LNCAP (cell line): ENCODE results near the gene BABAM2.

ENCODE experiments used
- TF ChIP-seq, protein P1 (sequence below): fragments of 450-650 bp; IDR thresholded peaks from 2 replicates; pipeline ENCODE4 v1.5.1; 2017; ENCODE audit warnings: mild to moderate bottlenecking

BABAM2 gene

DNA sequence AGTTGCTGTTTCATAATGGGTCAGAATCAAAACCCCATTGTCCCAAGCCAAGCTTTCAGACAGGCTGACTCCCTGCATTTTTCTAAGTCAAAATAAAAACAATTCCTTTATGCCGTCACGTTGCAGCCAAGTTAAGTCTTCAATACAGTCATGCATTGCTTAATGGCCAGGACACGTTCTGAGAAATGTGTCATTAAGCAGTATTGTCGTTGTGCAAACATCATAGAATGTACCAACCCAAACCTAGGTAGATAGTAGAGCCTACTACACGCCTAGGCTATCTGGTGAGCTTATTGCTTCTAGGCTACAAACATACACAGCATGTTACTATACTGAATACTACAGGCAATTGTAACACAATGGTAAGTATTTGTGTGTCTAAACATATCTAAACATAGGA, 341.8 kb downstream of the BABAM2 start:
- TF ChIP-seq, protein P1, sequence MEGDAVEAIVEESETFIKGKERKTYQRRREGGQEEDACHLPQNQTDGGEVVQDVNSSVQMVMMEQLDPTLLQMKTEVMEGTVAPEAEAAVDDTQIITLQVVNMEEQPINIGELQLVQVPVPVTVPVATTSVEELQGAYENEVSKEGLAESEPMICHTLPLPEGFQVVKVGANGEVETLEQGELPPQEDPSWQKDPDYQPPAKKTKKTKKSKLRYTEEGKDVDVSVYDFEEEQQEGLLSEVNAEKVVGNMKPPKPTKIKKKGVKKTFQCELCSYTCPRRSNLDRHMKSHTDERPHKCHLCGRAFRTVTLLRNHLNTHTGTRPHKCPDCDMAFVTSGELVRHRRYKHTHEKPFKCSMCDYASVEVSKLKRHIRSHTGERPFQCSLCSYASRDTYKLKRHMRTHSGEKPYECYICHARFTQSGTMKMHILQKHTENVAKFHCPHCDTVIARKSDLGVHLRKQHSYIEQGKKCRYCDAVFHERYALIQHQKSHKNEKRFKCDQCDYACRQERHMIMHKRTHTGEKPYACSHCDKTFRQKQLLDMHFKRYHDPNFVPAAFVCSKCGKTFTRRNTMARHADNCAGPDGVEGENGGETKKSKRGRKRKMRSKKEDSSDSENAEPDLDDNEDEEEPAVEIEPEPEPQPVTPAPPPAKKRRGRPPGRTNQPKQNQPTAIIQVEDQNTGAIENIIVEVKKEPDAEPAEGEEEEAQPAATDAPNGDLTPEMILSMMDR: no peak

DNA sequence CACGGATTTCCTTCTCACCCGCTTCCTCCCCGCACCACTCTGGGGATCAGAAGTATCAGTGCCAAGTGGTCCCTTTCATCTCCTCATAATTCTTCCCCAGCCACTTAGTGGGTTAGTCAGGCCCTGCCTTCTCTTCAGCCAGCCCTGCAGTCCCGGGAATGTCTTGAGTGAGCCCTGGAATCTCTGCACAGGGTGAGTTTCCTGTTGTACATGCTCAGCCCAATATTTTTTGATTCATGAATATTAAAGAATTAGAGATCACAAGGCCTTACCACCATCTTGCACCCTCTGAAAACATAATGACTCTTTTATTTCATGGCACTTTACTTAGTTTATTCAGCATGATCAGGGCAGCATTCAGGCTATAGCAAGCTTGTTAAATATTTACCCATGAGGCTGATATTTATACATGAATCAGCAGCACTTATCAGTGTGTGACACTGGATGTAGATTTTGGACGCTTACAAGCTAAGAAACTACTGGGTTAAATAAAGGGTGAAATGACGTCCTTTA, 342.7 kb downstream of the BABAM2 start:
- TF ChIP-seq, protein P1: no peak

DNA sequence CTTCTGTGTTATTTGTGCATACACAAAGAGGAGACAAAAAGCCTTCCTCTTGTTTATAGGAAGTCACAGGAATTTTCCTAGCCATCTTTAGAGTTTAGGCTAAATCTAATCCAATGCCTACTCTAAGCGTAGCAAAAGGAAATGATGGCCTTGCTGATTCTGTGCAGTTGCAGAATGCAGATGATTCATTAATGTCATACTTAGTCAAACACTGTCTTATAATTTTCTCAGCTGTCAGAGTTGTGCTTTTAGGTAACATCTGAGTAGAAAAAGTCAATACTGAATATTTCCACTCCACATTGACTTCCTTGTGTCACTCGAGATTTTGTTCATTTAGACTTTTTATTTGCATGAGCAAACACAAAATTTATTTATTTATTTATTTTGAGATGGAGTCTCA, 344.3 kb downstream of the BABAM2 start:
- TF ChIP-seq, protein P1: no peak

DNA sequence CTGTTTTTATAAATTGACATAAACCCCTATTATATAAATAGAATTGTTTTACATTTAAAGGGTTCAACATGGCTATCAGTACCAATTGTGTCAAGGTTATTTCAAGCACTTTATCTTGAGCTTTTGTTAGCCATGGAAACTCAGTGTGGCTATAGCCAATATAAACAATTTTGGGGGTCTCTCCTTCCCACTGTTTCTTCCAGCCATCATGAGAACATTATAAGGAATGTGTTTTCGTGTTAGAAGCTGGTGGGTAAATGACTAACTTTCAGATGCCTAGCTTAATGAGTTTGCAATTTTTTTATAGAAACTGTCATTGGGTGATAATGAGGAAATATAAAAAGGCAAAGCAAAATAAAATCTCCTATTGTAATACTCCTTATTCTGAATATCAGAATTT, 348.7 kb downstream of the BABAM2 start:
- TF ChIP-seq, protein P1: no peak

DNA sequence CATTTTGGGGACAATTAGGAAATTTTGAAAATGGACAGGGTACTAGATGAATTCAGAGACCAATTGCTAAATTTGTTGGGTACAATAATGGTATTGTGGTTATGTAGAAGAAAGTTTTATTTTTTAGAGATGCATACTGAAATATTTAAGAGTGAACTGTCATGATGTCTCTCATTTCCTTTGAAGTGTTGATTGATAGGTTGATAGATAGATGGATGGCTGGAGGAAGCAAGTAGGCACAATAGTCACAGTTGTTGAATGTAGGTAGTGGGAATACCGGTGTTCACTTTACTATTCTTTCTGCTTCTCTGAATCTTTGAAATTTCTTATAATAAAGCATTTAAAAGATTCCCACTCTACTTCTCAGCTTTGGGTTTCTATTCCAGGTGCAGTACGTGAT, 350.4 kb downstream of the BABAM2 start:
- TF ChIP-seq, protein P1: no peak

DNA sequence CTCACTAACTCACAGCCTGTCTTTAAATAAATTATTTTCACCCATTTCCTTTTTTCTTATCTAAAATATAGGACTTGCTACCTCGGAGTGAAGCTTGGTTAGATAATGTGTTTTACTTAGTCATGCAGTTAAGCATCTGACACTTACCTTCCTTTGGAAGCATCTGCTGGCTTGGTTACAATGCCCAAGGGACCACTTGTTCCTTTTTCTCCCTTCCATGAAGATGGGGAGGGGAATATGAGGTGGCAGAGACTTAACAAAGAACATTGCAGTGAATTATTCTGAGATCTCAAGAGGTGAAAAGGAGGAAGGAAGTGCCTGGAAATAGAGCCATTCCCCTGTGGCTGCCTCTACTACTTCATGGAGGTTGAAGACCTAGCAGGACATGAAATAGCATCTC, 356.8 kb downstream of the BABAM2 start:
- TF ChIP-seq, protein P1: no peak

DNA sequence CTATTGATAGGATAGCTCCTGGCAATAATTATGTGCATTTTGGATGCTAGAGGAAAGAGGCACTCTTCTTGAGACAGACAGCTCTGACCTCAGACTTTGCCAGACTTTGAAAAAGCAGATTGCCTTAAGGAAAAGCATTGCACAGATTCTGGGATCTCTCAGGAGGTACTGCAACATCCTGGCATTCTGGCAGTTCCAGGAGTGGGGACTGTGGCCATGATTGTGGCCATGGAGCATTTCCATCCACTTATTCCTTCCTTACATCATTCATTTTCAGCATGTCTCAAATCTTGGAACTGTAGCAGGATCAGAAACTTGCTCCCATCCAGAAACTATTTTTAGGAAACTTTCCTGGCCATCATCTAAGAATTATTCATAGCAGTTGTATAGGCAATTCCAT, 357.2 kb downstream of the BABAM2 start:
- TF ChIP-seq, protein P1: no peak

DNA sequence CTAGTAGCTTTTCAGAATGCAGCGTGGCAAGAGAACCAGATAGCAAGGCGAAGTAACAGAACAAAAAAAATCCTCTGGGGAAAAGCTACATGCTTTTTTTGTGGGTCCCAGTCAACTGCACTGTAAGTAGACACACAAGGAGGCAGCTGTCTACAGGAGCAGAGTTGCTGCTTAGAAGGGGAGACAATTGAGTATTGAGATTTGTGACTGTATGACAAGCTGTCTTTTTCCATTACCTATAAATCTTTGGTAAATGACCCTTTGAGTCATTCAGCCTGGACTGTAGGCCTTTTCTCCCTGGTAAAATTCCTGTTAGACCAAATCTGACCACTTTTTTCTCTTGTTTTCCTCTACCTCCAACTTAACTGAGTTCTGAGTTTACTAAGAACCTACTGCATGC, 358.0 kb downstream of the BABAM2 start:
- TF ChIP-seq, protein P1: no peak
